ENCODE measurements around the gene SLC12A6.

- TF ChIP-seq POLR2A (IDR thresholded peaks at IDR 0.05) (no peak), CTCF (IDR thresholded peaks at IDR 0.05) (no peak)
These were observed 89.4 kb downstream of the SLC12A6 start for GRCh38 chr15:34248190-34248589.

All from heart left ventricle (tissue), 13 donors.